HK-2 (cell line): ENCODE results near the gene TTC24.
"Not testable (repeated sequence)": the region's sequence is repeated elsewhere in the genome, so short reads cannot be mapped to it uniquely, and the experiment has no call there.

Experiments used
- DNase-seq: peaks from one replicate; pipeline ENCODE4 v3.0.0-alpha.2; 2018; ENCODE audit not compliant: unreplicated experiment

Gene TTC24

GRCh38 chr1:156608036-156608674, 28.6 kb downstream of the TTC24 start:
- no peak for DNase-seq

- no peak for DNase-seq
Observed at GRCh38 chr1:156608981-156609380, 29.5 kb downstream of the TTC24 start.

GRCh38 chr1:156610072-156610471, 30.5 kb downstream of the TTC24 start:
- not testable (repeated sequence) for DNase-seq

DNA sequence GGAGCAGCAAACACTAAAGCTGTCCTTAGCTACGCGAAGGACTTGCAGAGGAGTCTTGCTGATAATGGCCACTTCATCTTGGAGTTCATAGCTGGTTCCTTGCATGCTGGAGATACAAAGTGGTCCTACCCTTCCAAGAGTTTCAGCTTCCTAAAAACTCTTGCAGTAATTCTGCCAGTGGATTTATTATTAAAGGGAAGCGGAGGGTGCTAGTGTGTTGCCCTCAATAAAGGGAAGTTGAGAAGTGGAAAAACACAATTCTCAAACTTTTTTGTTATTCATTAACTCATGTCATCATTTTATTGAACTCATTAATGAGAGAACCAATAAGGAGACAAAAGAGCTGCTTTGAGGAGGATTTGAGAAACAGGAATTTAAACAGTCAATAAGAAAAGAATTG, 33.1 kb downstream of the TTC24 start:
- DNase-seq: no peak

GRCh38 chr1:156615946-156616345, 36.4 kb downstream of the TTC24 start:
- DNase-seq: no peak

DNA sequence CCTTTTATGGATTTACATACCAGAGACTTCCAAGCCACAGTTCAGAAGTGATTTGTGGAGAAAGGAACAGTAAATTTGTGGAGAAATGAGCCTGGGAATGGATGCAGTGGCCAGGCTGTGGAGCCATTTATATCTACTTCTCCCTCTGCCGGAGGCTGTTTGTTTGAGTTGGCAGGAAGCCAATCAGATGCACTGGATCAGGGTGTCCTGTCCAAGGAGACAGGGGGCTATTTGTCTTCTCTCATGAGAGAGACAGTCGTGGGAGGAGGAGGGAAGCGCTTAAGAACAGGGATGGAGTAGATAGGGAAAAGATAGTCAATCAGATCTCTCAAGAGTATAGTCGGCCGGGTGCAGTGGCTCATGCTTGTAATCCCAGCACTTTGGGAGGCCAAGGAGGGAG, 36.9 kb downstream of the TTC24 start:
- DNase-seq: no peak

DNA sequence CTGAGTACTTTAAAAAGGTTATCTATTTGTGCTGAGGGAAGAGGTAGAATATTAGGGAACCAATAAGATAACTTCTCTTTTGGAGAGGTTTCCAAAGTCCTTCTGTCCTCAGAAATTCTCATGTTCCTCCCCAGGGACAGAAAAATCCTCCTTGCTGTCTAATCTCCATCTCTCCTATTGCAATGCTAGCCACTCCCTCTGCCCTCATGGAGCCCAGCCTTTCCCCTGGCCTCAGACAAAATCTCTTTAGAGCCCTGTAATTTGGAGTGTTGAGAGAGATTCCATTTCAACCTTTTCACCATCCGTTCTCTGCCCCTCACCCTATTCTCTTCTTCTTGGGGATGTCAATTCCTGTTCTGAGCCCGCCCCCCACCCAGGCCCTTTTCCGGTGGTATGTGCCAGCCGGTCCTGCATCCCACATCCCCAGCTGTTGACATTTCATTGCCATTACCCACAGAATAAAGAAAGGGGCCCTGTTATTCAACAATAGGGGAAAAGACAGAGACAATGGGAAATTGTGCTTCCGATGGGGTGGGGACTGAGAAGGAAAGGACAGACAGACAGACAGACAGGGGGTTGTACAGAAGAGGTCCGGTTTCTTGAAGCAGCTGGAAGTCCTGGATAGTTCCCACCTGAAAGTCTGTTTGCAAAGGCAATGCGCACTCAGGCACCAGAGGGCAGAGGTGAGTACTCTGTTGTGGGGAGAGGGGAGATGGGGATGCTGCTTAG, 39.5 kb downstream of the TTC24 start, which contains the start of gene HAPLN2:
TSS of gene HAPLN2 (plus strand) at position 563 of the 729 bp plus-strand sequence. CDS start 4,076 bp downstream, outside the sequence.
- DNase-seq: no peak

- DNase-seq: no peak
Observed at GRCh38 chr1:156619582-156619955, 40.0 kb downstream of the TTC24 start.

DNA sequence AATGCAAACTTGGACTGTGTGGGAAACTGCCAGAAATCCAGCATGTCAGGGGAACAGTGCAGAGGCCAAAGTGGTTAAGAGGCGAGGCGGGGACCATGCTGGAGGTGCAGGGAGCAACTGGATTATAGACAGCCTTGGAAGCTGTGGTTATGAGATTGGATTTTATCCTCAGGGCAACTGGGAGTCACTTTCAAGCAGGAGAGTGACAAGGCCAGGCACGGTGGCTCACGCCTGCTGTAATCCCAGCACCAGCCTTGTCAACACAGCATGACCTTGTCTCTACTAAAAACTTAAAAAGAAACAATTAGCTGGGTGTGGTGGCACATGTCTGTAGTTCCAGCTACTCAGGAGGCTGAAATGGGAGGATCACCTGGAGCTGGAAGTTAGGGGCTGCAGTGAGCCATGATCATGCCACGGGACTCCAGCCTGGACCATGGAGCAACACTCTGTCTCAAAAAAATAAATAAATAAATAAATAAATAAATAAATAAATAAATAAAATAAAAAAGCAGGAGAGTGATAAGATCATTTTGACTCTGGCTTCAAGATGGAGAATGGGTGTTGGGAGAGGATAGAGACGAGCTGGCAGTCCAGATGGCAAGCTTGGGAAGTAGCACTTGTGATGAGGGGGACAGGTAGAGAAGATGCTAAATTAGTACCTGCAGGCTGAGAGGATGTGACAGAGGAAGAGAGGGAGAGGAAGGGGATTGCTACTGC, 43.2 kb downstream of the TTC24 start:
- no peak for DNase-seq

DNA sequence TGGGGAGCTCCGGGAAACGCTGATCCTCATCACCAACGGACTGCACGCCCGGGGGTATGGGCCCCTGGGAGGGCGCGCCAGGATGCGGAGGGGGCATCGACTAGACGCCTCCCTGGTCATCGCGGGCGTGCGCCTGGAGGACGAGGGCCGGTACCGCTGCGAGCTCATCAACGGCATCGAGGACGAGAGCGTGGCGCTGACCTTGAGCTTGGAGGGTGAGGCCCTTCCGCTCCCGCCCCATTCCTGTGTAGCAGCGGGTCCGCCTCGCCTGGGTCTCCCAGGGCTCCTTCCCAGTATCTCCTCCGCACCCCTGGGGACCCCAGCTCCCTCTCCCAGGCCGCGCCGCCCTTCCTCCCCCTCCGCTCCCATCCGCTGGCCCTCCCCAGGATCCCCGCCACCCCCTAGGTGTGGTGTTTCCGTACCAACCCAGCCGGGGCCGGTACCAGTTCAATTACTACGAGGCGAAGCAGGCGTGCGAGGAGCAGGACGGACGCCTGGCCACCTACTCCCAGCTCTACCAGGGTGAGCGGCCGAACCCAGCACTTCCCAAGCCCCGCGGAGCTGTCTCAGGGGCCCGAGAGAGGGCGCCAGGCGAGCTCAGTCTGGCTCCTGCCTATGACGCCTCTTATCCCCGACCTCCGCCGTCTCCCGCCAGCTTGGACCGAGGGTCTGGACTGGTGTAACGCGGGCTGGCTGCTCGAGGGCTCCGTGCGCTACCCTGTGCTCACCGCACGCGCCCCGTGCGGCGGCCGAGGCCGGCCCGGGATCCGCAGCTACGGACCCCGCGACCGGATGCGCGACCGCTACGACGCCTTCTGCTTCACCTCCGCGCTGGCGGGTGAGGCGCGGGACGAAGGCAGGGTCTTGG, 44.7 kb downstream of the TTC24 start:
- DNase-seq: peak; percentile 51

GRCh38 chr1:156624814-156625435, 45.4 kb downstream of the TTC24 start:
- no peak for DNase-seq

DNA sequence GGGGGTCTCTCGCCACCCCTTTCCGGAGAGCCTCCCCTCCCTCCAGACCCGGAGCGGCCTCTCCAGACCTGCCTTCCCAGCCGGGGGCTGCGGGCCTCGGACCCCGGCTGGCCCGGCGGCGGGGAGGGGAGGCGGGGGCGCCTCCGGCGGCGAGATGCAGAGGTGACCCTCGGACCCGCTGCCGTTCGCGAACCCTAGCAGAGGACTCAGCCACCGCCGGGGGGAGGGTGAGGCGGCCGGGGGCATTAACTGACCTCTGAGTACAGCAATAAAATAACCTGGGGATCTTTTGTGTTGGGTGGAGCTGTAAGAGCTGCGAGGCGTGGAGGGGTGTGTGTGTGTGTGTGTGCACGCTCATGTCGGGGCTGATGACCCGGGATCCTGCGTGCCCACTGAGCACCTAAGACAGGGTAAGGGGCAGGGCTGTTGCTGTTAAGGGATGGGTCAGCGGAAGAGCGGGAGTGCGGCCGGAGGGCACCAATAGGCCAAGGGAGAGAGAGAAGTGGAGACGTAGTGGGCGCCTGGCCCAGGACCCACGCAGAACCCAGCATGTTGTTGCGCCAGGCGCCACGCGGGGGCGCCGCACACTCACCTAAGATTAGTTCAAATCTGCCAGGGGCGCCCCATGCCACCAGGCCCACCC, 46.0 kb downstream of the TTC24 start:
- DNase-seq: peak; percentile 42

DNA sequence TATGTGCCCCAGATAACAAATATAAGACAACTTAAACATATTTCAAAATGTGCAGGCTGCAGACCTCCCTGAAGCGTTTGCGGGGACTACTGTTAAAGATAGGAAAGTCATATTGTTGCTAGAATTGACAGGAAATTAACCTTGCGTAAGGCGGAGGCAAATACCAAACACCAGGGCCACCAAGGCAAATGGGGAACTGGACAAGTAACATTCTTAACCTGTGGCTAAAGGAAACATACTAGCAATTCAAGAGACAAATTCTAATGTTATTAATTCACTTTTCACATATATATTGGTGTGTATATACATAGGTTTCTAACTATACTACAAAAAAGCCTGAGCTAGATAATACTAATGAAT, 46.5 kb downstream of the TTC24 start:
- DNase-seq: no peak

DNA sequence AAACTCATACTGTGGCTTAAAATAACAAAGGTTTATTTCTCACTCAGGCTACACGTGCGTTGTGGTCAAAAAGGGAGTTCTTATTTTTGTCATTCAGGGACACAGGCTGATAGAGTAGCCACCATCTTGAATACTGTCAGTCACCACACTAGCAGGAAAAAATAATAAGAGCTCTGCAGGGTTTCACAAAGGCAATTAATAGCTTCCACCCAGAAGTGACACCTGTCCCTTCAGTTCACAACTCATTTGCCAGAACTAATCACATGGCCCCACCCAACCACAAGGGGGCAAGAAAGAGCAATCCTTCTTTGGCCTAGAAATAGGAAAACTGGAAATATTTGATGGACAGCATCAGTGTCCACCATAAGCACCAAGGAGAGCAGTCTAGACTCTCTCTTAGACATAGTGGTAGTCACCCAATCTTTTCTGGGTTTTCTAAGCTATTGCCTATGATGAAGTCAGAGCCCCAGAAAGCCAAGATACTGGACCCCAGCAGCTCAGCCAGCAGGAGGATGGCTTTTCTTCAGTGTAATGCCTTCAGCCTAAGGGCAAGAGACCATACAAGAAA, 47.9 kb downstream of the TTC24 start:
- DNase-seq: peak; percentile 53

DNA sequence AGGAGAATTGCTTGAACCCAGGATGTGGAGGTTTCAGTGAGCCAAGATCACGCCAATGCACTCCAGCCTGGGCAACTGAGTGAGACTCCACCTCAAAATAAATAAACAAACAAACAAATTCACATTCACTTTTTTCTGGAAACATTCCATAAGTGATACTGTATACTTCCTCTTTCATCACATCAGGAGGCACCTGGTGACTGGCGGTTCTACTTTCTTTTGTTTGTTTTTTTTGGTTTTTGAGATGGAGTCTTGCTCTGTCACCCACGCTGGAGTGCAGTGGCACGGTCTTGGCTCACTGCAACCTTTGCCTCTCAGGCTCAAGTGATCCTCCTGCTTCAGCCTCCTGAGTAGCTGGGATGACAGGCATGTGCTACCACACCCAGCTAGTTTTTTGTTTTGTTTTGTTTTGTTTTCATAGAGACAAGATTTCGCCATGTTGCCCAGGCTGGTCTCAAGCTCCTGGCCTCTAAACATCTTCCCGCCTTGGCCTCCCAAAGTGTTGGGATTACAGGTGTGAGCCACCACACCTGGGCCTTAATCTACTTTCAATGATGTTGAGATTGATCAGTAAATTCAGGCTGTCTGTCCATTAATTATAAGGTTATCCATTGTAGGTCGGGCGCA, 50.4 kb downstream of the TTC24 start:
- no peak for DNase-seq

DNA sequence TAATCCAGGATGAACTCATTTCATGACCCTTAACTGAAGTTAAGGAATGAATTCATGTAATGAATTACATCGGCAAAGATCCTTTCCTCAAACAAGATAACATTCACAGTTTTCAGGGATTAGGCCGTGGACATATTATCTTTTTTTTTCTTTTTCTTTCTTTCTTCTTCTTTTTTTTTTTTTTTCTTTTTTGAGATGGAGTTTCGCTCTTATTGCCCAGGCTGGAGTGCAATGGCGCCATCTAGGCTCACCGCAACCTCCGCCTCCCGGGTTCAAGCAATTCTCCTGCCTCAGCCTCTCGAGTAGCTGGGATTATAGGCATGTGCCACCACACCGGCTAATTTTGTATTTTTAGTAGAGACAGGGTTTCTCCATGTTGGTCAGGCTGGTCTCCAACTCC, 51.6 kb downstream of the TTC24 start:
- not testable (repeated sequence) for DNase-seq

GRCh38 chr1:156632355-156632754, 52.8 kb downstream of the TTC24 start:
- no peak for DNase-seq
